ENCODE data around the gene CENPB.
"Not testable (repeated sequence)": the region's sequence is repeated elsewhere in the genome, so short reads cannot be mapped to it uniquely, and the experiment has no call there.

Gene CENPB

DNA sequence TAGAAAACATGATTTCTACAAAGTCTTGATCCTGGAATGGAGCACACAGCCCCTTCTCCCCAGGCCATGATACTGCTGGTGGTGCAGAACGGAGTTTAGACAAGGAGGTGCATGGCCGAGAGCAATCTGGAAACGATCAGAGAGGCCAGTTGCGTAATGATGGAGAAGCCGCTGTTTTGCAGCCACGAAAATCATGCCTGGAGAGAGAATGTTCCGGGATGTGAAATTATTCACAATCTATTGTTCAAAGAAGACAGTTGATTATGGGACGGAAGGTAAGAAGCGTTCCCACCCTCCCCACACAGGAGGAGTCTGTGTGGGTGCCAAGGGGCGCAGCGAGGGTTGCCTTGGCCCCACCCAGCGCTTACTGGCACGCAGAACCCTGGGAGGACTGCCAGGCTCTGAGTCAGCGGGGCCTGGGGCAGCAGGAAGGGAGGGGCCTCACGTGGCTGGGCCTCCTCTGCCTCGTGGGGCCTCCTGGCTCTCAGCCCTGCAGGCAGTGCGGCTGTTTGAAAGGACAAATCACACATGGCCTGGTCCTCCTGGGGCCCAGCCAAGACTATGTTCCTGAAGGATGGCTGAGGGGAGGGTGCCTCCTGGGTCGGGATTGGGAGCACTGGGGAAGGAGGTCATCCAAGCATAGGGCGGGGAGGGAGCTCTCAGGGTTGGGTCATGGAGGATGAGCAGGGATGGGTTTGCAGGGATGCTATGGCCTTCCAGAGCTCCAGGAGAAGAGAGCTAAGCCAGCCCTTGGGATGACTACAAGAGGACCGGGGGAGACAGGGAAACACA lies 25.1 kb upstream of the CENPB start:
- peak; percentile 99 for DNase-seq (ENCODE audit: low spot score)

DNA sequence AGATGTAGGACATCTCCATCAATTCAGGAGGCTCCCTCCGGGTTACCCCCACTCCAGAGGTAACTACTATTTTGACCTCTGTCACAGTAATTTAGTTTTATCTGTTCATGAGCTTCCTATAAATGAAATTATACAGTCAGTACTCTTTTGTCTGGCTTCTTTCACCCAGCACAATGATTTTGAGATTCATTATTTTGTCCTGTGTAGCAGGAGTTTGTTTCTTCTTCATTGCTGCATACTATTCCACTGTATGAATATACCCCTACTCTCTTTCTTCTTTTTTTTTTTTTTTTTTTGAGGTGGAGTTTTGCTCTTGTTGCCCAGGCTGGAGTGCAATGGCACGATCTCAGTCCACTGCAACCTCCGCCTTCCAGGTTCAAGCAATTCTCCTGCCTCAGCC lies 22.0 kb upstream of the CENPB start:
- DNase-seq (ENCODE audit: low spot score) = no peak

- no peak for DNase-seq (ENCODE audit: low spot score)
Measured at GRCh38 chr20:3804781-3805180, 18.2 kb upstream of the CENPB start.

- no peak for DNase-seq (ENCODE audit: low spot score)
Measured at GRCh38 chr20:3804254-3804751, 17.8 kb upstream of the CENPB start.

GRCh38 chr20:3803854-3804253 lies 17.3 kb upstream of the CENPB start:
- no peak for DNase-seq (ENCODE audit: low spot score)

GRCh38 chr20:3803289-3803688 lies 16.7 kb upstream of the CENPB start:
- no peak for DNase-seq (ENCODE audit: low spot score)

- DNase-seq (ENCODE audit: low spot score) = no peak
Measured at GRCh38 chr20:3802524-3803239, 16.1 kb upstream of the CENPB start.

GRCh38 chr20:3801846-3802245 lies 15.3 kb upstream of the CENPB start:
- no peak for DNase-seq (ENCODE audit: low spot score)

DNA sequence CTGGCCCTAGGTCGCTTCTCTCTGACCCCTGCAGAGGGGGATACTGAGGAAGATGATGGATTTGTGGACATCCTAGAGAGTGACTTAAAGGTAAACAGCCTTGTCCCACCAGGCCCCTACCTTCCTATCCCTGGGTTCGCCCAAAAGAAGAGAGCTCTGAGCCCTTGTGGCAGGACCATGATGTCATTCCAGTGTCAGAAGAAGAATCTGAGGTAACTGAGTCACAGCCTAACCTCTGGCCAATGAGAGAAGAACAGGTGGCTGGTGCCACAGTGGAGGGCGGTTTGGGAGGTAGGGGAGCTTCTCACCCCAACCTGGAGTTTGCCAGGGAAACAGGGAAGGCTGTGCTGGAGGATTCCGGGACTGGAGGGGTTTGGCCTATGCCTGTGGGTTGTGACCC lies 14.8 kb upstream of the CENPB start:
- DNase-seq (ENCODE audit: low spot score) = no peak

- no peak for DNase-seq (ENCODE audit: low spot score)
Measured at GRCh38 chr20:3800878-3801260, 14.3 kb upstream of the CENPB start.

DNA sequence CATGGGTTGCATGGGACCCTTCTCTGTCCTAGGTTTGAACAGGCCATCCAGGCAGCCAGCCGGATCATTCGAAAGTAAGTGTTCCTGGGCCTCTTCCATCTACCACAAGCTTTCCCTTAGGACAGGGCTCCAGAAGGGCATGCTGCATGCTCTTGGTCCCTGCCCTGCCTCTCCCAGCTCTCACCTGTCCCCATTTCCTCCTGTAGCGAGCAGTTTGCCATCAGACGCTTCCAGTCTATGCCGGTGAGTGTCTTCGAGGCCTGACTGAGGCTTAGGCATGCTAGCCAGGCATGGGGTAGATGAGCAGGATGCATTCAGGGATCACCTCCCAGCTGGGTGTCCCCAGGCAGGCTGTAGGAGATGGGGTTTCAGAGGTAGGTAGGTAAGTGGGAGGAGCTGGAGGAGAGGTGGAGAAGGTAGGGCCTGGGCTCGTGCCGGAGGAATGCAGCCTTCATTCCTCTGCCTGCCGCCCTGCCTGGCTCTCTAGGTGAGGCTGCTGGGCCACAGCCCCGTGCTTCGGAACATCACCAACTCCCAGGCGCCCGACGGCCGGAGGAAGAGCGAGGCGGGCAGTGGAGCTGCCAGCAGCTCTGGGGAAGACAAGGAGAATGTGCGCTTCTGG lies 13.8 kb upstream of the CENPB start:
- no peak for DNase-seq (ENCODE audit: low spot score)

GRCh38 chr20:3798908-3799248 lies 12.3 kb upstream of the CENPB start:
- no peak for DNase-seq (ENCODE audit: low spot score)

DNA sequence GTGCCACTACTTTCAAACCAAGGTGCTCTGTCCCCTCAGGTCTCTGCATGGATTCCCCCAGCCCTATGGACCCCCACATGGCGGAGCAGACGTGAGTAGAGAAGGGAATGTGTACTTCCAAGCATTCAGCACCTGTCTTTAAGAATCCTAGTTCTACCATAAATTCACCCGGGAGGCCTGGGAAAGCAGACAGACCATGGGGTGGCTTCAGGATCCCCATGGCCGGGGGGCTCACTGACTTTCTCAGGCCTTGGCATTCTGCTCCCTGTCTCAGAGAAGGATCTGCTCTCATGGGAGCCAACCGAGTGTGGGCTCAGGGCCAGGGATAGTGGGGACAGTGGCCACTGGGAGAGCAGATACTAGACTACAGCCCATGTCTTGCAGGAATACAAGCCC lies 11.8 kb upstream of the CENPB start:
- DNase-seq (ENCODE audit: low spot score) = no peak

GRCh38 chr20:3797592-3798372 lies 11.2 kb upstream of the CENPB start:
- no peak for DNase-seq (ENCODE audit: low spot score)

- DNase-seq (ENCODE audit: low spot score) = no peak
Measured at GRCh38 chr20:3797226-3797545, 10.6 kb upstream of the CENPB start.

- peak; percentile 18 for DNase-seq (ENCODE audit: low spot score)
Measured at GRCh38 chr20:3796477-3797225, 10.1 kb upstream of the CENPB start.

DNA sequence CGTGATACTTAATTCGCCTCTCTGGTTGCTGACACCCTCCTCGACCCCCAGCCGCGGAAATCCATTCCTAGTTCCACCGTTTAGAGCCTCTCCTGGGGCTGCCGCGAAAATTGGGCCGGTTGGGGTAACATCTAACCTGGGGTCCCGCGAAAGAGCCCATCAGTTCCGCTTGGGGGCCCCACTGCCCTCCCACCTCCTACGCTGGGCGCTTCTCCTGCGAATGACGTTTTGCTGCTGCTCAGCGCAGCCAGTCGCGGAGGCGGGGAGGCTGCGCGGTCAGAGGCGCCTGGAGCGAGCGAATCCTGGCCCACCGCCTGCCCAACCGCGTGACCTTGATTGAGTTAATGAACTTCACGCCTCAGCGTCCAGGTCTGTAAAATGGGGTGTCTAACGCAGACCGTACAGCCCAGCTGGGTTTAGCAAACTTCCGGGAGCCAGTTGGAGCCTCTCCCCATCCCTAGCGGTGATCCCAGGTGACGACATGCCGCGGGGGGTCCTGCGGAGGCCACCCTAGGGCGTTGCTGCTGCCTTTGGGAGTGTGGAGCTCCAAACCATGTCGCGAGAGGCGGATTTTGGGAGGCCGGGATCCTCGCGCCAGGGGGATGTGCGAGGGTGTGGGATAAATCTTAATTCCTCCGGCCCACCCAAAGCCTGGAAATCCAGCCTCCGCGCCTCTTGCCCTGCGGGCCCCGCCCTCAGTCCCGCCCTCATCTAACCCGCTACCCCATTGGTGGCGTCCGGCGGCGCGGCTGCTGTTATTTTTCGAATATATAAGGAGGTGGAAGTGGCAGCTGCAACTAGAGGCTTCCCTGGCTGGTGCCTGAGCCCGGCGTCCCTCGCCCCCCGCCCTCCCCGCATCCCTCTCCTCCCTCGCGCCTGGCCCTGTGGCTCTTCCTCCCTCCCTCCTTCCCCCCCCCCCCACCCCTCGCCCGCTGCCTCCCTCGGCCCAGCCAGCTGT lies 9.2 kb upstream of the CENPB start, which contains the start of gene CDC25B:
Gene CDC25B (plus strand): TSS at position 800 of the 958 bp plus-strand sequence. CDS start 222 bp downstream, outside the sequence.
- peak; percentile 92 for DNase-seq (ENCODE audit: low spot score)

DNA sequence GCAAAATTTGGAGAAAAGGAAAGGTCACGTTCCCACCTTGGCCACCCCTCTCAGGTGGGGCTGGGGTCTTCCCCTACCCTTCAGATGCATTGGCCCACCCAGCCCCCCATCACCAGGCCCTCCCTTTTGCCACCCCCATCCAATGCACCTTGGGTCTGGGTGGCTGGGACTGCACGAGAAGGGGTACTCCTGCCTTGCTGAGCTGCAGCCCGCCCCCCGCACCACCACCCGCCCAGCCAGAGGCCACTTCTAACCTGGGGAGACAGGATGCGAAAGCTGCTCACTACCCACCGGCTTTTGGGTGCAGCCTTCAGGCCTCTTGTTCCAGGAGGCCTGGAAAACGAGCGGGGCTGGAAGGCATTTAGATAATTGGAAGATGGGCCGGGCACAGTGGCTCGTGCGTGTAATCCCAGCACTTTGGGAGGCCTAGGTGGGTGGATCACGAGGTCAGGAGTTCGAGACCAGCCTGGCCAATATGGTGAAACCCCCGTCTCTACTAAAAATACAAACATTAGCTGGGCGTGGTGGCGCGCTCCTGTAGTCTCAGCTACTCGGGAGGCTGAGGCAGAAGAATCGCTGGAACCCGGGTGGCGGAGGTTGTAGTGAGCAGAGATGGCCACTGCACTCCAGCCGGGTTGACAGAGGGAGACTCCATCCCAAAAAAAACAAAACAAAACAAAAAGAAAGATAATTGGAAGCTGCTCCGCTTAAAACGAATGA lies 8.3 kb upstream of the CENPB start:
- no peak for DNase-seq (ENCODE audit: low spot score)

DNA sequence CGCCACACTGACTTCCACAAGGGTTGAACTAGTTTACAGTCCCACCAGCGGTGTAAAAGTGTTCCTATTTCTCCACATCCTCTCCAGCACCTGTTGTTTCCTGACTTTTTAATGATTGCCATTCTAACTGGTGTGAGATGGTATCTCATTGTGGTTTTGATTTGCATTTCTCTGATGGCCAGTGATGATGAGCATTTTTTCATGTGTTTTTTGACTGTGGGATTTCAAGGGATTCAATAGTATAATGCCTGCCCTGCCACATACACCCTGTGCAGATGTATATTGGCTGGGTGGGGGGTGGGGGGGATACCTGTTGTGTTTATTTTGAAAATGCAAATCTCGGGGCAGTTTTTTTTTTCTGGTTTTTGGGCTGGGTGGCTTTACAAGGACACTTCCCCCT lies 7.6 kb upstream of the CENPB start:
- DNase-seq (ENCODE audit: low spot score) = not testable (repeated sequence)

GRCh38 chr20:3789201-3789600 lies 2.7 kb upstream of the CENPB start:
- DNase-seq (ENCODE audit: low spot score) = not testable (repeated sequence)
